GM21360 (cell line): ENCODE measurements around the gene FHAD1.
"Not testable (repeated sequence)": the region's sequence is repeated elsewhere in the genome, so short reads cannot be mapped to it uniquely, and the experiment has no call there.

ENCODE experiments used
- ATAC-seq: cut with Tn5 transposase; IDR thresholded peaks from one replicate; pipeline ENCODE4 v1.9.1; 2021; ENCODE audit warnings: mild to moderate bottlenecking, moderate library complexity; ENCODE audit not compliant: unreplicated experiment

The FHAD1 gene

DNA sequence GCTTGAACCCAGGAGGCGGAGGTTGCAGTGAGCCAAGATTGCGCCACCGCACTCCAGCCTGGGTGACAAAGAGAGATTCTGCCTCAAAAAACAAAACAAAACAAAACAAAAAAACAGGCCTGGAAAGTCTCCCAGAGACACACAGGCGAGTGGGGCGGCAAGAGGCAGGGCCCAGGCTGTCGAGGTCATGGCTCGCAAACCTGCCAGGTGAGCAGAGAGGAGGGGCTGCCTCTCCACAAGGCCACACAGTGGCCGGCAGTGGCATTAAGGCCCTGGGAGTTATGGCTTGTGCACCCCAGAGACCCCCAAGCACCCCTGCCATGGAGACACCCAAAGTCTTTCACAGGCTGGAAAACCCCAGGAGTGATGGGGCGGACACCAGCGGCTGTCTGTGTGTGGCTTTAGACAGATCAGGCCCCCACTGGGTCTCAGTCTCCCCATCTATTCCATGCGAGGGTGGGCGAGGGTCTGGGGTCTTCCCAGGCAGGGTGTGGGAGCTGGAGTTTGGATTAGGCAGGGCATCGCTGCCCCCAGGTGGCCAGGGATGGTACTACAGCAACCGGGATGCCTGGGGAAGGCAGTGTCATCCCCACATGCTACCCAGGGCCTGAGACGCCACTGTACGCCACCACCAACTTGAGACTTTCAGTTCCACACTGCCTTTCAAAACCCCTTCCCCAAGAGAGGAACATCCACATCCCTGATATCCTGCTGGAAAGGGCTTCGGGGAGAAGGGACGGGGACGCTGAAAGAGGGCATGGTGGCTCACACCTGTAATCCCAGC, 184.0 kb downstream of the FHAD1 start:
- no peak for ATAC-seq

DNA sequence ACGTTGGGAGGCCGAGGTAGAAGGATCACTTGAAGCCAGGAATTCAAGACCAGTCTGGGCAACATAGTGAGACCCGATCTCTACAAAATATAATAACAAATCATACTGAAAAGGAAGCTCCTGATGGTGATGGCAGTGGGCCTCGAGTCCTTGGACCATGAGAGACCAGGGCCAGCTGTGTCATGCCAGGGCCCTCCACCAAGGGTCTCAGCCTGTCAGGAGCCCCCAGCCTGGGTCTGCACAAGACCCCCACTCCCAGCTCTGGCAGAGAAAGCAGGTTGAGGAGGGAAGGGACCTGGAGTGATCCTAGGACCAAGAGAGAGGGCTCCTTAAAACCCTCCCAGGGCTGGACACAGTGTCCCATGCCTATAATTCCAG, 184.5 kb downstream of the FHAD1 start:
- ATAC-seq, result no peak

DNA sequence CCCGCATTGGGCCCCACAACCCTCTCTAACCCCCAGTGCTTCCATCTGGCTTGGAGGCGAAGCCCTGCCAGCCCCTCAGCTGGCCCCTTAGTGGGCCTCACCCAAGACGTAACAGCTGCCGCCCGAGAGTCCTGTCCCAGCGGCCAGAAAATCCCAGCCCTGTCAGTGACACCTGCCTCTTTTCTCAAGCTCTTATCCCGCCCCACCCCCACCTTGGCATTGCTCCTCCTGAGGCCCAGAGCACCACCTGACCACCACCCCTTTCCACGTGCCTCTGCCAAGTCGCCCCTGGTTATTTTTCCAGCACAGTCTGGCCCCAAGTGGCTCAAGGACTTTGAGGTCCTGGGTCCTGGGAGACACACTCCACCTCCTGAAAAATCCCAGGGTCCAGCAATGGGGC, 185.3 kb downstream of the FHAD1 start:
- no peak for ATAC-seq

DNA sequence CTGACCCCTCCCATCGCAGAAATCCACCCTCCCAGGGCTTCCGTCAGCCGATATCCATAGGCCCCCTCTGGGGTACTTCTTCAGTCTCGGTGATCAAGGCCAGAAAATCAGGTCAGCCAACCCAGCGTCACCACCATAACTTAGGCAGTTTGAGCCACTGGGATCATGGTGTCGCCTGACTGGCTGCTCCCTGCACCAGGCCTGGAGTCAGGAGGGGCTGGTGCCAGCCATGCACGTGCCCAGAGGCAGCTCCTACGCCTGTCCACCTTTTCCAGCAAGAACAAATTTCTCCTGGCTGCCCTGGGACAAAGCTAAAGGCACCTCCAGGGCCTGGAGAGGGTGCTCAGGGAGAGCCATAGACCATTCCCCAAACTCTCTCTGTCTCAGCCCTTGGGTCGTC, 186.4 kb downstream of the FHAD1 start:
- no peak for ATAC-seq

DNA sequence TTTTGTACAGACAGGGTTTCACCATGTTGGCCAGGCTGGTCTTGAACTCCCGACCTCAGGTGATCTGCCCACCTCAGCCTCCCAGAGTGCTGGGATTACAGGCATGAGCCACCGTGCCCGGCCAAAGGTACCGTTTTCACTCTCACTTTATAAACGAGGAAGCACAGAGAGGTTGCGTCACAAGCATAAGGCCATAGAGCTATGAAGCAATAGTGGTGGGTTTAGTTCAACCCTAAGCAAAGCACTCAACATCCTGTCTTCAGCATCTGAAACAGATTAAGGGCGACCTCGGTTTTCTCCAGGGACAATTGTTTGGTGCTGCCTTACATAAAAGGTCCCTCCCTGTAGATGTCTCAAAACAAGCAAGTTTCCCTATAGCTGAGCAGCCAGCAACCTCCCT, 187.7 kb downstream of the FHAD1 start:
- not testable (repeated sequence) for ATAC-seq

DNA sequence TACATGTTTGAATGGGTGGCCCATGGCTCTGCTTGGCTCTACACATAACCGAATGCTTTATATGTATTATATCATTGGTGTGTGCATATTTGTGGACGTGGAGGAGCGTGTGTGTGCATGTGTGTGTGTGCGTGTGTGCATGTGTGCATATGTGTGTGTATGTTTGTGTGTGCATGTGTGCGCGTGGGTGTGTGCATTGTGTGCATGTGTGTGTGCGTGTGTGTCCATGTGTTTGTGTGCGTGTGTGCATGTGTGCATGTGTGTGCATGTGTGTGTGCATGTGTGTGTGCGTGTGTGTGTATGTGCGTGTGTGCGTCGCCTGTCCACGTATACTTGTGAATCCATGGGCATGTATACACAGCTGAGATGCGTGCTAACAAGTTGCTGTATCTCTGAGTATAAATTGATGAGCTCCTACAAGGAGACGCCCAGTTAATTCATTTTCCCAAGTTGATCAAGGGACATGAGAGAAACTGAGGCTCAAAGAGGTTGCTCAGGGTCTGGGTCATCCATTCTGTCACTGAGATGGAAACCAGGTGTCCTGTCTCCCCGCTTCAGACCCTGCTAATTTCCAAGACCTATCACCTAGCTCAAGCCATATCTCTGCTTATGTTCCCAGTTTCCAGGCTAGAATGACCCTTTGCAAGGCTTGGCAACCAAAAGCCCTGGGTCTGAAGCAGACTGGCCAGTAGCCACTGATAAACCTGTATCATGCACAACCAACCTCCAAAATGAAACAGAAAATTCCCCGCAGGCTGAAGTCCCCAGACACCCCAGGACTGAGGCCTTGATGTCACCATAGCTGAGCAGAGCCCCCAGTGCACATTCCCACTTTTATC, 188.4 kb downstream of the FHAD1 start:
- no peak for ATAC-seq

DNA sequence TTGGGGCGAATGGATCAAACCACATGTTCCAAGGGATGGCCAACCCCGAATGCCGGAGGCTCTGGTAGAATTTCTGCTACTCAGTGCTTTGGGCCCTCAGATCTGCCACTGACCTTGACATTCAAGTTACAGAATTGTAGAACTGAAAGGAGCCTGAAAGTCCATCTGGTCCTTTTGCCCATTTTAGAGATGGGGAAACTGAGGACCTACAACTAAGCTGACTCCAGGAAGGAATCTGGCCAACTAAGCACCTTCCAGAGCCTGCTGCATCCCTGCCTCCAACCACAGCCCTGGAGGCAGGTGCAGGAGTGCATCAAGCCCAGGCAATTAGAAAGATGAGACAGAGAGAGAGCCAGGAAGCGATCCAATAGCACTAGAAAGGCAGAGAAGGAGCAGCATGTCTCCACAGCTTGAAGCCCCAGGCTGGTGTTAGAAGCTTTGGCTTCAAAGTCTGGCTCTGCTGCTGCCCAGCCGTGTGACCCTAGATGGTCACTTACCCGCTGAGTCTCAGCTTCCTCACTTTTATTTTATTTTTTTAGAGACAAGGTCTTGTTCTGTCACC, 189.9 kb downstream of the FHAD1 start:
- ATAC-seq, result no peak

DNA sequence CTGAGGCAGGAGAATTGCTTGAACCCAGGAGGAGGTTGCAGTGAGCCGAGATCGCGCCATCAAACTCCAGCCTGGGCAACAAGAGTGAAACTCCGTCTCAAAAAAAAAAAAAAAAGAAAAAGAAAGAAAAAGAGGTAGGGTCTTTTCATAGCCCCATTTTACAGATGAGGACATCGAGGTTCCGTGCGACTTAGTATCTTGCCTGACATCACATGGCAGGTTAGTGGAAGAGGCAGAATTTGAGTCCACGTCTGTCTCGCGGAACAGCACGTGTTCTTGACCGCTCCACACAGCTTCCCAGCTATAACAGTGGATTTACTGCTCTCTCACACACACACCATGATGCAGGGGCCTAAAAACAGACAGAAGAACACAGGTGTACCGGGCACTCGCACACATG, 192.3 kb downstream of the FHAD1 start:
- no peak for ATAC-seq

DNA sequence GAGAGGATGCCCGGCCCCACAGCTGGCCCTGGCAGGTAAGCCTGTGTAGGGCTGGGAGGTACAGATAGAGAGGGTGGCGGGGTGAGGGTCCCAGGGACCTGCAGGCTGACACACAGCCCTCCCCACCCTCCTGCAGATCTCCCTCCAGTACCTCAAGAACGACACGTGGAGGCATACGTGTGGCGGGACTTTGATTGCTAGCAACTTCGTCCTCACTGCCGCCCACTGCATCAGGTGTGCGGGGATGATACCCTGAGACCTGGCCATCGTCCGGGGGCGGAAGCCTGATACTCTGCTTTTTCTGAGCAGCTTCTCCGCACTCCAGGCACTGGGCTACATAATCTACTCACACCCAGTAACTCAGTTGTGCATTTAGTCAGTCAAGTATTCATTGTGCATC, 193.3 kb downstream of the FHAD1 start:
- ATAC-seq, result no peak

DNA sequence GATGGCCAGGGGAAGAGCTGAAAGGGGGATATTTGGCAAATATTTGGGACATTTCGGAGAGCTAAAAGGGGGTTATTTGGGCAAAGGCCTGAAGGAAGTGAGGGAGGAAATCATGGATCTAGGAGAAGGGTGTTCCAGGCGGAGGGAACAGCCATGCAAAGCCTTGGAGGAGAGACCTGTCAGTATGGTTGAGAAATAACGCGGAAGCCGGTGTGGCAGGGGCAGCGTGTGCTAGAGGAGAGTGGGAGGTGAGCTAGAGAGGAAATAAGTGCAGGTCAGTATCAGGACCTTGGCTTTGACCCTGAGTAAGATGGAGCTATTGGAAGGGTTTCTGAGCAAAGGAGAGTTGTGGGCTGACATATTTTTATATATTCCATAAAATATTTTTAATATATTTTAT, 194.2 kb downstream of the FHAD1 start:
- ATAC-seq, result no peak

DNA sequence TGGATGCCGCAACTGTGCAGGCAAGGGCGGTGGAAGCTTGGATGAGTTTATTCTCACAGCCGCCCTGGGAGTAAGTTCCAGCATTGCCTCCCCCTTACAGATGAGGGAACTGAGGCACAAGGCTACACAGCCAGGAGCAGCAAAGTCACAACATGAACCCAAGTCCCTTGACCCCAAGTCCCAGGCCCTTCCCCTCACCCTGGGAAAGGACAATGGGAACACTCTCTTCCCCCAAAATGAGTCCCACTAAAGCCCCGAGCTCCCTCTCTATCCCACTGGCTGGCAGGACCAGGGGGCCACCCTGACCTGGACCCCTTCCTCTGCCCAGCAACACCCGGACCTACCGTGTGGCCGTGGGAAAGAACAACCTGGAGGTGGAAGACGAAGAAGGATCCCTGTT, 195.1 kb downstream of the FHAD1 start:
- ATAC-seq, result no peak

DNA sequence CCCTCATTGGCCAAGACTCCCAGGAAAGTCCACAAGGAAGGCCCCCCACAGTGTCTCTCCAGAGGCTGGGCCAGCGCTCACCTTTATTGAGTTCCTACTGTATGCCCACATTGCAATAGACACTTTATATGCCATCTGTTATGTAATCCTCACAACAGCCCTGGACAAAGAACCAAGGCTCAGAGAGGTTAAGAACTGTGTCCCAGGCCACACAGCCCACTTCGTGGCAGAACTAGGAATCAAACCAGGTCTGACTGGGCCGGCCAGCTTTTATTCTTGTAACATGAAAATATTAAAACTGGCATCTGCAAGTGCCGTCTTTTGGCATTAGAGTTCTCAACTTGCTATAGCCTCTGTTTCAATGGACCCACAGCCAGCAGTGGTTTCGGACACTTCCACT, 195.7 kb downstream of the FHAD1 start:
- ATAC-seq, result no peak

DNA sequence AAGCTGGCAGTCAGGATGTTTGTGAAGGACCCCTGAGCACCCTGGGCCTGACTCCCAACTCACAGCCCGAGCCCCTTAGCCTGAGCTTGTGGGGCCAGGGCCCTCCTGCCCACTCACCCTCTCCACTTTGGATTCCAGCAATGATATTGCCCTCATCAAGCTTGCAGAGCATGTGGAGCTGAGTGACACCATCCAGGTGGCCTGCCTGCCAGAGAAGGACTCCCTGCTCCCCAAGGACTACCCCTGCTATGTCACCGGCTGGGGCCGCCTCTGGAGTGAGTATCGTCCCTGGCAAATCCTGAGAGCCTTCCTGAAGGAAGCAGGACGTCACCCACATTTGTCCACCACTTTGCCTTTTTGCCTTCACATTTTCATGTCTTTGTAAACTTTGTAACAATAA, 196.3 kb downstream of the FHAD1 start:
- ATAC-seq, result no peak

DNA sequence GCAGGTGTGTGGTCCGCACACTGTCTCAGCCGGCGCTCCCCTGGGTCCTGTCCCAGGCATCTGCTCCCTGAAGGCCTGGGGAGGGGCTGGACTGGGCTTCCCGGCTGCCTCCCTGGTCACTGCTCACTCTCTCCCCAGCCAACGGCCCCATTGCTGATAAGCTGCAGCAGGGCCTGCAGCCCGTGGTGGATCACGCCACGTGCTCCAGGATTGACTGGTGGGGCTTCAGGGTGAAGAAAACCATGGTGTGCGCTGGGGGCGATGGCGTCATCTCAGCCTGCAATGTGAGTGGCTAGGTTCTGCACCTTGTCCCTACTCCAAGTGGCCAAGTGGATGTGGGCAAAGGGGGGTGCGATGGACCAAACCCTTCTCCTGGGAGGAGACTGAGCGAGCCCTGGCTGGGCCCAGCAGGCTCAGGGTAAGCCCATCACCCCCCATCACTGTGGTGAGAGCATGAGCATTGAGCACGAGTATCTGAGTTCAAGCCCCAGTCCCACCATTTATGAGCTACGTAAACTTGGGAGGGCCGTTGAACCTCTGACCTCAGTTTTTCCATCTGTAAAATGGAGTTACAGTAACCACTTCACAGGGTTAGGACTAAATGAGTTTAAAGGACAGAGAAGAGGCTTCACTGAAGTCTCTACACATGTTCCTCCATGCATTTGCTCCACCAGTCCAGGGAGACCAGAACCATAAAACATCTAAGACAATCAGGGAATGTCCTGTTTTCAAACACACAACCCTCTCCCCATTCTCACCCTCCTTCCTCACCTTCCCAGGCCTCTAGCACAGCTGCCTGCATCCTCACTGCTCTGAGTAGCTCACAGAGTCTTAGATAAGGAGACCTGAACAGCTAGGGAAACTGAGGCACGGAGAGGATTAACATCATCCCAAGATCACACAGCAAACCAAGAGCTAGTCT, 197.7 kb downstream of the FHAD1 start:
- ATAC-seq, result no peak

DNA sequence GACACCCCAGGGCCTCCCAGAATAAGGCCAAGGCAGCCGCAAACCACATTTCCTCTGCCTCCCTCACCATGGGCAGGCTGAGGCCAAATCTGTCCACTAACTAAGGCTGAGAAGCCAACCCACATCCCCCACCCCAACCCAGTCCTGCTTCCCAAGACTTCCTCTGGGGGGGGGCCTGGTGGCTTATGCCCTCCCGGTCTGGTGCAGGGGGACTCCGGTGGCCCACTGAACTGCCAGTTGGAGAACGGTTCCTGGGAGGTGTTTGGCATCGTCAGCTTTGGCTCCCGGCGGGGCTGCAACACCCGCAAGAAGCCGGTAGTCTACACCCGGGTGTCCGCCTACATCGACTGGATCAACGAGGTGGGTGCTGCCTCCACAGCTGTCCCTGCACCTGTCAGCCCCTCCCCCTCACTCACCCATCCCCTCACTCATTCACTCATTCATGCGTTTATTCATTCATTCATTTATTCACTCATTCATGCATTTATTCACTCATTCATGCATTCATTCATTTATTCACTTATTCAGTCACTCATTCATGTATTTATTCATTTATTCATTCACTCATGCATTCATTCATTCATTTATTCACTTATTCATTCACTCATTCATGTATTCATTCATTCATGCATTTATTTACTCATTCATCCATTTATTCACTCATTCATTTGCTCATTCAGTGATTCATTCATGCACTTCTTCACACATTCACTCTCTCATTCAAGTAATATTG, 198.5 kb downstream of the FHAD1 start:
- no peak for ATAC-seq

DNA sequence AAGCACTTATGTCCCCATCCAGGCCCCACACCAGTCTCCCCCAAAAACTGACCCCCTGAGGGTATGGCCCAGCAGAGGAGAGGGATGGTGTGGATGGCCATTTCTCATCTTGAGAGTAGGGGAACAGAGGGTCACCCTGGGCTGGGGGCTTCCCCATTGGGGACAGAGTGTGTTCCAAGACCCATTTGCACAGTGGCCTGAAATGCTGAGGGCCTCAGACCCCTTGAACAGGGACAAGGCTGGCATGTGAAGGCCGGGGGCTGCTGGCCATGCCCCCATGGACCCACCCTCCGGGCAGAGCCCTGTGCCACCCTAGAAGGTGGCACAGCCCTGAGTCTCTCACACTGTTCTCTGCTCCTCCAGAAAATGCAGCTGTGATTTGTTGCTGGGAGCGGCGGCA, 199.2 kb downstream of the FHAD1 start:
- no peak for ATAC-seq
